Stimulated activated CD8-positive, alpha-beta memory T cell treated with anti-CD3 and anti-CD28 coated beads, Interleukin-12 subunit alpha, Interleukin-12 subunit beta, amount 100 ng/mL, for 24 hours (primary cell): ENCODE measurements around the gene MVK.

Experiments used
- DNase-seq: peaks from one replicate; pipeline ENCODE4 v3.0.0-alpha.2; 2020; ENCODE audit errors: extremely low read depth

The MVK gene

DNA sequence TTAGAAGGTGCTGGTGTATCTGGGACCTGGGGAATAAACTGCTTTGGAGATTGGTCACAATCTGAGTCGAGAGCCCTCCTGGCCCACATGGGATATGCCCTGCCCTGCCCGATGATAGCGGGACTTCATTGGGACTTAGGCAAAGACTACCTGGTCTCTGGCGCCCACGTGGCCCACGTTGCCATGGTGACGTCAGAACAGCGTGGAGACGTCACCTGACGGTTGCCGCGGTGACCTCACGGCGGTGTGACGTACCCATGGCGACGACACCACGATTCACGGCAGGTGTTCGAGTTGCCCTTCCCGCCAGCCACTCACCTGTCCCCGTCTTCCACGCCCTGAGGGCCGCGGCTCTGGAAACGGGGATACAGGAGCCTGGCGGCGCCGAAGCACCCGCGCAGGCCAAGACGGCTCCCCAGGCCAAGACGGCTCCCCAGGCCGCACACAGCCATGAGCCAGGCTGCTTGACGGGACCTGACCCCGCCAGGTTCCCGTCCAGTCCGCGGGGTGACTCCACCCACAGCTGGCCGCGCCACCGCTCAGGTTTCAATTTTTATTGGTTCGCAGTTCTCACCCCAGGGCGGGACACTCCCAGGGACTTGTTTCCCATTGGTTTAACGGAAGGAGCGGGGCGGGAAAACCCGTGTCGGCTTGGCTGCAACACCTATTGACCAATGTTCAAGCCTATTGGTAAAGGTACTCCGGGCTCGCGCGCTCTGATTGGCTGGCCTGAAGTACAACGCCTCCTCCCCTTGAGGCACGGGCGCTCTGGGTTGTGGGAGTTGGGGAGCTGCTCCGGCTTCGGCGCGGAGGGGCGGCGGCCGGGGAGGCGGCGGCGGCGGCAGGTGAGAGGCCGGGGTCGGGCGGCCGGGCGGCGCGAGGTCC, at the start of gene MVK, which contains the start of gene MMAB:
MVK (plus strand) TSS at position 766 of the 885 bp plus-strand sequence. CDS start 1,029 bp downstream, outside the sequence.
MMAB (minus strand) TSS at position 476 of the 885 bp plus-strand sequence; CDS start at position 452, 24 bp downstream.
- DNase-seq = peak; percentile 95

DNA sequence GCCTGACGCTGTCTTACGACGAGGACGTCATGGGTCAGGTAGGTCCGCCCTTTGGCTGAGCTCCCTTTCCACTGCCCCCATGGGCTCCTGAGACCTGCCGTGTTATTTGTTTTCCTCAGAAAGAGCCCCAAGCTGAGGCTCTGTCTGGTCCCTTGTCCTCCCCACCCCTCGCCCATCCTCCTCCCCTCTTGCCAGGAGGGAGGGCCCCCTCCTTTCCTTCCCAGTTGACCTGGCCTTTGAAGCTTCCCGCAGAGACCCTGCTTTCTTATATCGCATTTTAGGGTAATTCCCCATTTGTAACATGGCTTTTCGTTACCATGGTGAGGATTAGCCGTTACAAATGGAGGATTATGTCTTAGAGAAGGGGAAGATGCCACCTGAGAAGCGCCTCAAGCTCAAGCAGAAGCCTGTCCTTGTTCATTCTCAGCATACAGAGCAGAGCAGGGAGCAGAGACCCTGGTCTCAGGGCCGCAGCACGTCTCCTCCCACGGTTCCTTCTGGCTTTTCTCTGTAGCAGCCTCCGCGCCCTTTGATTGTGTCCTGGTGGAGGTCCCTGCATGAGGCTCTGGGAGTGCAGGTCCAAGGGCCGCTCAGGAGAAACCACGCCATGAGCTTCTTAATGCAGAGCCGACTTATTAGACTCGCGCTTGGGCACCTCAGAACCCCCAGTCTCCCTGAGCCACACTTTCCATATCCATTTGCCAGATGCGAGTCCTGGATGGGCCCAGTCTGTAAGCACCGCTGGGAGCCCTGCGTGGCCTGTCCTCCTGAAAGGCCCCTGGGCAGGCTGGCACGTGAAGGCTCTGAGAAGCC, 48.9 kb upstream of the MVK start:
- no peak for DNase-seq

DNA sequence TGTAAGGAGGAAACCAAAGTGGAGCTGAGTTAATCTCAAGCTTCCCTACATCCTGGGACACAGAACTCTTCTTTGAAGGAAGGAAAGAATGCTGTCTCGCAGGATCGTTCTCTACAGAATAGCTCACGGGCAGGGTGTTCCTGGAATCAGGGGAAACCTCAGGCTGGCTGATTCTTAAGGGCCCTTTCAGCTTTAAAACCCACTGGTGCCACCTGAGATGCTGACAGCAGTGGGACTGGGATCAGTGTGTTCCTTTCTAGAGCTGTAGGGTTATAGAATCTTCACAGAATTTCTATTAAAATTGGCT, 48.4 kb upstream of the MVK start:
- no peak for DNase-seq

DNA sequence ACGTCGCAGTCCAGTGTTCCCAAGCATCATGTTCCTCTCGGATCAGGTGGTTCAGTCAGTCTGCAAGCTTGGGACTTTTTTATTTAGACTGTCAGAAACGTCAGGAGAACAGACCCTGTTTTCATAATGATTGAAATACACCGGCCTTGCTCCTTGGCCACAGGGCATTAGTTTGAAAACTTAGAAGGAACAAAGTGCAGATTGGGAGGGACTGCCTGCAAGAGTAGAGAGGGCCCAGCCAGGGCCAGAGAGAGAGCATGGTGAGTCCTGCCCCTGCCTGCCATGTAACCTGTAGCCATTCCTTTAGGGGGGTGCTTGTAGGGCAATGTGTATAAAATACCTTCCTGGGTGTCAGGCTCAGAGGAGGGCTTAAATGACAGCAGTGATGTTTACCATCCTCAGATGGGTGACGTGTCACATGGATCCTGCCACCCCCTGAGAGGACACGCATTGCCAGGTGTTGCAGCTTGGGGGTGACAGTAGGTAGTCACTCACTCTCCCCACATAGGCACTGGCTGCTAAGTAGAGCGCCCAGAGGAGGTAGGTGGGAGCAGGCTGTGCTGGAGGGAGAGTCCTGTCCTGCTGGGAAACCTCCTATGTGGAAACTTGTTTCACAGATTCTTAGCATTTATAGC, 46.0 kb upstream of the MVK start:
- DNase-seq = no peak

DNA sequence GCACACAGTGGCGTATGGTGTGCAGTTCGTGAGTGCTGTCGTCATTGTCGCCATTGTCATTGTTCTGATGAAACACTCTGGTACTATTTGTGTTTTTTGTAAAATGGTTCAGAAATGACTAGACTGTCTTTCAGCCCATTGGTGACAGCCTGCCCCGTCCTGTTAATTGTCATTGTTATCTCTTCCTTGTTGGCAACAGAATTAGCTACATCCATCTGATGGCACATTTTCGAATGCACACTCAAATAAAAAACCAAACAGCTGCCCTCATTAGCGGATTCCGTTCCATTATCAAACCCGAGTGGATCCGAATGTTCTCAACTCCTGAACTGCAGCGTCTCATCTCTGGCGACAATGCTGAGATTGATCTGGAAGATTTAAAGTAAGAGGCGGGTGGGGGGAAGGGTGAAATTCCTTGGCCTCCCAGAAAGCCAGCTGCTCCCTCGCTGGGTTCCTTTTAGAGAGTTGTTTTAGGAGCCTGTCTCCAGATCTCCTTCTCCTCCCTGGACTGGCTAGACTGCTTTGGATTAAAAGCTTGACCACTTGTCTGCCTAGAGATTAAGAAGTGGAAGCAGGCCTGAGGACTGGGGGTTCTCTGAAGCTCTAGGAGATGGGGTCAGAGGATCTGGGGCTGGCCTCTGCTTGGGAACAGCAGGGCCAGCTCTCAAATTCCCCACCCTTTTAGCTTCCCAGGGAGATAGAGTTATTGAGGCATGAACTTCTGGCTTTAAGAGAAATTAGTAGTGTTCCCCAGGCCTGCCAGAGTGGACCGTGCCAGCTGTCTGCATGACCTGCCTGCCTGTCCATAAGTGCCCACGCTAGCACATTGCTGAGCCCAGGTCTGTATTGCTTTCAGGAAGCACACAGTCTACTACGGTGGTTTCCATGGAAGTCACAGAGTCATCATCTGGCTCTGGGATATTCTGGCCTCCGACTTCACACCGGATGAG, 43.6 kb upstream of the MVK start:
- DNase-seq = no peak

DNA sequence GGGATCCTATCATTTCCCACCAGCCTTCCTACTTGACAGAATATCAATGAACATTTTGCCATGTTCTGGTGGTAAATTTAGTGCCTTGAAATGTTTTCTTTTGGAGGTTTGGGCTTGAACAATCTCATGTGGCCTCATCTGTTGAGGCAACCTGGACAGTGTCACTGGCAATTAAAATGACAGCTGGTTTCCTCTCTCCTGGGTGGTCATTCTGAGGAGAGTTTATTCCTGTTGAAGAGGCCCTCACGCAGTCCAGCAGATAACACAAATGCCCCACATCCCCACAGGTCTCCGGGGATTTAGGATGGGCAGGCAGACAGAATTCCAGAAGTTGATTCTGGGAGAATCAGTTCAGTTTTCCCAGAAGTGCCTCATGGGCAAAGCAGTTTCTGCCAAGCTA, 42.2 kb upstream of the MVK start:
- no peak for DNase-seq

DNA sequence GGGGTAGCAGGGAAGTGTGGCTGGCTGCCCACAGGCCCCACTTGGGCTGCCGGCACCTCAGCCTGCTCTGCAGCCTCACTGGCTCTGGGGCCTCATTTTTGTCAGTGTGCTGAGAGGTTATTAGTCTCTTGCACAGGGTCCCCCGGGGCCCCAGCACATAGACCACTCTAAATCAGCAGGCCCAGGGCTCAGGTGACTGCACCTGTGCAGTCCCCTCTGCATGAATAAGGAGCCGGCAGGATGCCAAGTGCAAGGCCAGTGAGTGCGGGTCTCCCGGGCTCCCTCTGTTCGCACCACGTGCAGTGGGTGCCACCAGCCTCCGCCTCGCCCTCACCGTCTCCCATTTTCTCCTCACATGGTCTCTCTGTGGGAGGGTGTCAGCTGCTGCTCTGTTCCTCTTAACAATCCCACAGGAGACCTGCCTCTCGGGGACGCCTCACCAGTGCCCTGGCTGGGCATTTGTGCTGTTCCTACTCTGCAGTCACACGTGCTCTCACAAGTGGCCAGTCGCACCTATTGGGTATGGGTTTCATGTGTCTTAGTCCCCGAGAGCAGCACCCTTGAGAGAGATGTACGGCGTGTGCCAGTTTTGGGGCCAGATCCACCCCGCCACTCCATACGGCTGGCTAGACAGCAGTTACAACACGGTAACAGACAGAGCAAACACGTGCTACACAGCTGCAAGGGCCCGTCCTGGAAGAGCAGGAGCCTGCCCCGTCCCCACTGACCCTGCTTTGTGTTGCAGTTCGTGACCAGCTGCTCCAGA, 40.7 kb upstream of the MVK start:
- no peak for DNase-seq

DNA sequence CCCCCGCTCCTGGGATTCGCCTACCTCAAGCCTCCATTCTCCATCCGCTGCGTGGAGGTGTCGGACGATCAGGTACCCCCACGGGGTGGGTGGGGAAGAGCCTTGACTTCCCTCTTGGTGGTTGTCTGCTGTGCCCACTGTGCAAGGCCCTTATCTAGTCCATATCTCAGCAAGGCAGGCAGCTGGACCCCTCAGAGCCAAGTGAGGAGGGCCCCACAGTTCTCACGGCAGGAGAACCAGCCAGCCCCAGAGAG, 40.2 kb upstream of the MVK start:
- DNase-seq = no peak

DNA sequence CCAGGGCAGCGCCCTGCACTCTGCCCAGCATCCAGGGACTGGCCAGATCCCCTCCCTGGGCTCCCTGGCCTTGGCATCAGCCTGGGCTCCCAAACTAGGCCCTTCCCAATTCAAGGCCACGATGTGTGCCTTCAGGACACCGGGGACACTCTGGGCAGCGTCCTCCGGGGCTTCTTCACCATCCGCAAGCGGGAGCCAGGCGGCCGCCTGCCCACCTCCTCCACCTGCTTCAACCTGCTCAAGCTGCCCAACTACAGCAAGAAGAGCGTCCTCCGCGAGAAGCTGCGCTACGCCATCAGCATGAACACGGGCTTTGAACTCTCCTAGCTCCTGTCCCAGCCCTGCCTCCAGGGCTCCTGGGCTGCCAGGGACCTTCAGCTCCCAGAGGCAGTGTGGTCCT, 39.1 kb upstream of the MVK start:
- no peak for DNase-seq

DNA sequence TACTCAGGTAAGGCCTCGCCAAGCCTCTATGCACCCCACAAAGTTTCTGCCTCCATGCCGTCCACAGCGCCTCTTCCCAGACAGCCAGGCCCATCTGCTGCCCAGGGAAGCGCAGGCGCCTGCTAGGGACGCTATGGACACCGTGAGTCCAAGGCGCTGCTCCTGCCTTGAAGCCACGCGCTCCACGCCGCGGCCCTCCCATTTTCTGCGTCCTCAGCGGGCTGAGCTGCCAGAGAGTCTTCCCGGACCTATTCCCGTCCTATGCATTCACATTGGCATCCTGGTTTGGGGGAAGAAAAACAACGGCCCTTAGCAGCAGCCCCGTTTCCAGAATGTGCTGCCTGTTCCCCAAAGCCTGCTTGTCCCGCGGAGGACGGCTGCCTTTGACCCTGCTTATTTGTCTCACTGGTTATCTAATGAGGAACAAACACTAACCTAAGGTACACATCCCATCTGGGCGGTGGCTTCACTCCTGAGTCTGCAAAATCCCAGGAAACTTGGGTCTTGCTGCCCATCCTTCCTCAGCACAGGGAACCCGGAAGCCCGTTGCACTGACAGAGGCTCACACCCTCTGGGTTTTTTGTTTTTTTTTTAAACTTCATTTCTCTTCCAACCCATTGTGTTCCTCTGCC, 38.2 kb upstream of the MVK start:
- DNase-seq = no peak

DNA sequence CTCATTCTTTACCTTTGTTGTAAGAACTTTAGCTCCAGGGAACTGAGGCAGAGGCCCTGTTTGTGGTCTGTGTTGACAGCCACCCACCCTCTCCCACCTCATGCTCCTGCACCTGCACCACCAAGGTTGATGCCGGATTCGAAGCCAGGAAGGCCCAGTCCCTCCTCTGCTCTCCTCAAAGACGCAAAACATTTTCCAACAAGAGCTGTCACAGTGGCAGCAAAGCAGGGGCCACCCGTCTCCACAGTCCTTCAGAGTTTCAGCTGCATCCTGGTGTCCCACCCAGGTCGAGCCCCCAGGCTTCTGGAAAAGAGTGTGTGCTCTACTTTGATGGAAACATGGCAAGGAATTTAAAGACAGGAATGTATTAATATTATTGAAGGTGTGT, 37.7 kb upstream of the MVK start:
- no peak for DNase-seq

DNA sequence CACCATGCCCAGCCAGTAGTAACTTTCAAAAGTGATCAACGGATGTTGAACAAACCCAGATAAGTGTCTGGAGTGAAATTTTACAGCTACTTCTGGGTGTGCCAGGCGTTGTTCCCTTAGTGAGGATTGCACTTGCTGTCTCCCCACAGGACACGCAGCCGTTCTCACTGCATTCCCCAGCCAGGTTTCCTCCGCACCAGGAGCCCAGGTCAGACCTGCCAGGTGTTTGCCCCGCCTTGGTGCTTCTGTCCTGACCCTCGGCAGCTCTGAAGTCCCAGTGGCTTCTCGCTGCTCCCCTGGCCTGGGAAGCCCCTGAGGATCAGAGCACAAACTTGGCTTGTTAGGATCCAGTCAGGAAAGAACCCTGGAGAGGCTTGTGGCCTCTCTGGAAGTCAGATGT, 36.5 kb upstream of the MVK start:
- no peak for DNase-seq

DNA sequence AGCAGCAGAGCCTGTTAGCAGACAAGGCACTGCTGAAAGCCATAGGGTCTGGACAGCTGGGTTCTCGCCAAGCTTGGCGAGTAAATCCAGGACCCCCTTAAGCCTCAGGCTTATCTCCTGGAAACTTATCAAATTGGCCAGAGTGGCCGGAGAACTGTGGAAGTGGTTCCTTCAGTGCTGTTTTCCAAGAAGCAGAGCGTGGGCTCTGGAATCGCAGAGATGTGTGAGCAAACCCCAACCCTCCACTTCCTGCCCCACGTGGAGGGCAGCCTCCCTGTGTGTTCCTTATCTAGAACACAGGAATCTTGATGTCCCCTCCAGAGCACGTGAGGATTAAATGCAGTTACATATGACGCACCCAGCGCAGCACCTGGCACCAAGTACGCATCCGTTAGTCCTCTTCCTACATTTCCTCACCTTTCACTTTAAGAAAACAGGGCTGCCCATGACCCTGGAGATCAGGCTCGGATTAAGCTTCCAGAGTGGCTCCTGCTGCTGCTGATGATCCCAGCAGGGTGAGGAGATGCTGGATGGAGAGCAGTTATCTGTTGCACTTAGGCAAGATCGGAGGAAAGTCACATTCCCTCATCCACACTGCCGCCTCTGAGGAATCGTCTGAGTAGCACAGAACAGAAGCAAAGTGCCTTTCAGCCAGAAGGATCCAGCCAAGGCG, 35.3 kb upstream of the MVK start:
- no peak for DNase-seq

DNA sequence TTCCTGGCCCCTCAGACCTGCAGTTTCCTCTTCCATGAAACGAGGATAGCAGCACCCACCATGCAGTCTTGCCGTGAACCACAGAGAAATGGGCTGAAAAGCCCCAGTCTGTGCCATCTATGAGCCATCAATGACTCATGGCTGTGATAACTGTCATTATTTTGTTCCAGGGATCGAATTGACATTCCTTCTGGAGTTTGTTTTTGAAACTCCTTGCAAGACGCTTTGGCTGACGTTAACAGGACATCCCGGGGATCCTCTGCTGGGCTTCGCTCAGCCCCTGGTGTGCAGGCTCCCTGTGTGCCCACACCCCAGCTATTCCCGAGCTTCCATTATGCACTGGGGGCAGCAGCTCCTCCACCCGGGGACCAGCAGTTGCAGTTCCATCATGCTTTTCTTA, 34.1 kb upstream of the MVK start:
- DNase-seq = no peak

DNA sequence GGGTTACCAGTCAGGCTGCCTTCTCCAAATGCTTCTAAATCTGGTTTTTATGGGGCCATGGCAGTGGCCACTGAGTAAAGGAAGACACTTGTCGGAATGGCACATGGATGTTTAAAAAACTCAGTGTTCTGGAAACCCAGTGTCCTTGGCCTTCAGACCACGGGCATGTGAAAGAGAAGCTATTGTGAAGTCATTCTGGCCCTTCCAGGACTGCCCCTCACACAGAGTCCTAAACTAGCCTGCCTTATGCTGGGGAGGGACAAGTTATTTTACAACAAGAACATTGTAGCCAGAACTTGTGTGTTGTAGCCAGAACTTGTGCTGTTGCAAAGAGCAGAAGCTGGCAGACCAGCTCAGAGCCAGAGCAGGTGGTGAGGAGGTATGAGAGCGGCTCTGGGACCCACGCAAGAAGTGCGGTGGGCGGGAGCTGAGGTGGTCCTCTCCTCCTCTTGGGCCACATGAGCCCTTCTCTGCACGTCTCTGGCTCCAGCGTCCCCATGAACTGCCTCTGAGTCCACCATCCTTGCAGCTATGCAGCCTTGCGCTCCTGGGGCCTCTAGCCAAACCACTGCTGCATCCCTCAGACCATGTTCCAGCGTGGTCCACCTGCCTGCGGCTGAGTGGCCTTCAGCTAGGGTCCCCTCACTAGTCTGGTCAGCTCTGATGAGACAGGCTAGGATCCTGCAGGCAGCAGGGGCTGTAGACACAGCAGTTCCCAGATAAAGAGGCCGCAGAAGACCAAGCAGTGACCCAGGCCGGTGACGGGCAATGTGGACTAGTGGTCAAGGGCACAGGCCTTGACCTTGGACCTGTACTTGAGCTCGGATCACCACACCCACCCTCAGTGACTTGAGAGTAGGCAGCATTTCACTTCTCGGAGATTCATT, 32.8 kb upstream of the MVK start:
- no peak for DNase-seq

DNA sequence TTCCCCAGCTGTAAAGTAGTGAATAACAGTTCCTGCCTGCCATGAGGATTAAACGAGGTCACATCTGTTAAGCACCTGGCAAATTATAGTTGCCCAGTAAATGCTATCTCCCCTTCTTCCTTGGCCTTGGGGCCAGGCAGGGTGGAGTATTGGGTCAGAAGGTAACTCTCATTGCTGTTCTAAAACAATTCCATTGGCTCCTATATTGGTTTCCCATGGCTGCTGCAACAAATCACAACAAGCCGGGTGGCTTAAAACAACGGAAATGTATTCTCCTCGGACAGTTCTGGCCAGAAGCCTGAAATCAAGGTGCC, 32.2 kb upstream of the MVK start:
- no peak for DNase-seq

DNA sequence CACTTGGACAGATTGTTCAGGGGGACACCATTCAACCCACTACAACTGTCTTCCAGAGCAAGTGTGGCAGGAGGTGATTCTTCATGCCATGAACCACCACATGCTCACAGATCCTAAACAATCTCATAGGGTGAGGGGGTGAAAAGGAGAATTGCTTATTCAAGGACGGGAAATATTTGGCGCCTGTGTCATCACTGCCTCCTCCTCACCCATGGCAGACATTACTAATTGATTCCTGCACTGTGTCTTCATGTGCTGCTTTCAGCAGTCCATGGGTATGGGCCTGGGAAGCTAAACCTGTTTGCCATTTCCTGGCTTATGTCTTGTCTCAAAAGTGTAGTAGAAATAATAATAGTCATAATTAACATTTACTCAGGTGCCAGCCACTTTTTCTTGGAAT, 31.6 kb upstream of the MVK start:
- no peak for DNase-seq

DNA sequence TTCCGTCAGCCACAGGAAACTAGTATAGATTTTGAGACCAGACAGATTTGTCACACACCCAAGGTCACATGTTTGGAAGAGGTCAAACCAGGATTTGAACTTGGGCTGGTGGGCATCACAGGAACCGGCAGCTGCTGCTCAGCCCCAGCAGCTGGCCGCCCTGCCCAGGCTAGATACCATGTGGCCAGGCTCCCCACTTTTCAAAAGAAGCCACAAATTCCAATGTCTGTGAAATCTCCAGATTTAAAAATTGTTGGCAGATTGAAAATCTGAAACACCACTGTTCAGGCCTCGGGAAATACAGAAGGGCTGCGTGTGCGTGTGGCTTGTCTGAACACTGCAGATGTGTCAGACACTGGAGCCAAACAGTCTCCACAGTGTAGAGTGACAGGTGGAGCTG, 30.7 kb upstream of the MVK start:
- DNase-seq = no peak

DNA sequence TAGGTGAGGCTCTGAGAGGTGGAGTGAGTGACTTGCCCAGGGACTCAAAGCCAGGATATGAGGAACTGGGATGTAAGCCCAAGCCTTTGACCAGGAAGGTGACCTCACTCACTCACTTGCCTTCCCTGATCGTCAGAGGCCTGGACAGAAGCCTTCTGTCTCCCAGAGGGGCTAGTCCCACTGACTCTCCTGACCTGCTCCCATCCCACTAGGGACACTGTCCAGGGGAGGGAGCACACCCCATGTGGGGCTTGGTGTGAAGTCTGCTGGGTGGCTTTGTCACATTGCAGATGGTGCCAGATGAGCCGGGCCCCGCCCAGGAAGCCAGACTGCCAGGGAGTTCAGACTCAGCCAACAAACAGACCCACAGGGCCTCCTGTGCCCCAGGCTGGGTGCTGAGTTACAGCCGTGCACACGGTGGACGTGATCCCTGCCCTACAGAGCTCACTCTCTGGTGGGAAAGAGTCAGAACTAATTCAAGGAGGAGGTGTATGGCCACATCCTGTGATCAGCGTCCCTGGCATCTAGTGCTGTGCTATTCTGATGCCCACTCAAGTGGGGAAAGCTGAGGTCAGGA, 28.6 kb upstream of the MVK start:
- DNase-seq = no peak
